ENCODE data around the gene RAB24. TPM values are rescaled to one million over a fixed set of nuclear protein-coding genes. Genes with fewer than 3 reads are reported as not detected.

The RAB24 gene
- total RNA-seq, 2 donors from 2014 or later = 79.1 to 92.0 TPM

- no peaks in the 10 kb centered on the region for H3K9me3 ChIP-seq
- intact Hi-C loops (cut with DNase I) = no loop called here
- WGBS, 2 donors = 82 to 86% methylated on average over 1 to 13 of the region's 15 CpGs
- no peaks in the 10 kb centered on the region for H3K27me3 ChIP-seq
- no peak overlapping the region for H3K27ac ChIP-seq
- H3K4me1 ChIP-seq = peaks cover 10% of the 10 kb centered on the region
- no peak for DNase-seq
- no peak overlapping the region for H3K4me3 ChIP-seq
- peaks cover 17 to 39% of the 10 kb centered on the region in 2 donors for H3K36me3 ChIP-seq (replicated peaks in 1 of 2; ENCODE audit: insufficient read depth in 1 of 2, low read depth in 2 of 2)
- no peak for ATAC-seq
- TF ChIP-seq CTCF (IDR thresholded peaks at IDR 0.05) = no peak
- no peak for TF ChIP-seq POLR2A (IDR thresholded peaks at IDR 0.05)
Measured at GRCh38 chr5:177334155-177334551, 30.6 kb upstream of the RAB24 start.

- no peak overlapping the region for H3K4me3 ChIP-seq
- ATAC-seq = no peak
- TF ChIP-seq POLR2A (IDR thresholded peaks at IDR 0.05) (no peak), CTCF (IDR thresholded peaks at IDR 0.05) (no peak)
- no peaks in the 10 kb centered on the region for H3K9me3 ChIP-seq
- H3K27me3 ChIP-seq = no peaks in the 10 kb centered on the region
- intact Hi-C loops (cut with DNase I) = no loop called here
- peaks cover 17 to 39% of the 10 kb centered on the region in 2 donors for H3K36me3 ChIP-seq (replicated peaks in 1 of 2; ENCODE audit: insufficient read depth in 1 of 2, low read depth in 2 of 2)
- no peak for DNase-seq
- H3K4me1 ChIP-seq = peaks cover 13% of the 10 kb centered on the region
- WGBS, 2 donors = 88 to 91% methylated on average over 13 to 15 of the region's 16 CpGs
- no peak overlapping the region for H3K27ac ChIP-seq
Measured at GRCh38 chr5:177333420-177334154, 30.1 kb upstream of the RAB24 start.

- WGBS, 2 donors = 87 to 96% methylated on average over 7 to 11 of the region's 13 CpGs
Measured at GRCh38 chr5:177332896-177333260, 29.4 kb upstream of the RAB24 start.

GRCh38 chr5:177332031-177332895 lies 28.7 kb upstream of the RAB24 start:
- H3K27me3 ChIP-seq = no peaks in the 10 kb centered on the region
- H3K9me3 ChIP-seq = no peaks in the 10 kb centered on the region
- H3K4me3 ChIP-seq = no peak overlapping the region
- ATAC-seq (no peak), DNase-seq (no peak)
- 86 to 93% methylated on average over 29 to 35 of the region's 35 CpGs for WGBS, 2 donors
- H3K36me3 ChIP-seq (replicated peaks in 1 of 2; ENCODE audit: insufficient read depth in 1 of 2, low read depth in 2 of 2) = peaks cover 17 to 34% of the 10 kb centered on the region in 2 donors
- peaks cover 26% of the 10 kb centered on the region for H3K4me1 ChIP-seq
- no peak overlapping the region for H3K27ac ChIP-seq
- intact Hi-C loops (cut with DNase I) = no loop called here
- TF ChIP-seq POLR2A (IDR thresholded peaks at IDR 0.05) (no peak), CTCF (IDR thresholded peaks at IDR 0.05) (no peak)

More at GRCh38 chr5:177332896-177333260, 29.4 kb upstream of the RAB24 start:
- no peak overlapping the region for H3K27ac ChIP-seq
- no peak for TF ChIP-seq CTCF (IDR thresholded peaks at IDR 0.05)
- no peak for TF ChIP-seq POLR2A (IDR thresholded peaks at IDR 0.05)
- H3K36me3 ChIP-seq (replicated peaks in 1 of 2; ENCODE audit: insufficient read depth in 1 of 2, low read depth in 2 of 2) = peaks cover 17 to 35% of the 10 kb centered on the region in 2 donors
- no peak overlapping the region for H3K4me3 ChIP-seq
- ATAC-seq (no peak), DNase-seq (no peak)
- intact Hi-C loops (cut with DNase I) = no loop called here
- peaks cover 20% of the 10 kb centered on the region for H3K4me1 ChIP-seq
- no peaks in the 10 kb centered on the region for H3K9me3 ChIP-seq
- H3K27me3 ChIP-seq = no peaks in the 10 kb centered on the region
